Adrenal gland (tissue), 5 donors: Measurements from ENCODE around the gene ABCF3.

Experiments
- POLR2A ChIP-seq, 2 donors: fragments of 450-650 bp; IDR thresholded peaks; one replicate each; pipeline ENCODE4 v1.6.1; 2017; ENCODE audit warnings: antibody characterized with exemption in 2 of 2, mild to moderate bottlenecking in 2 of 2, moderate library complexity in 1 of 2
- TF ChIP-seq, protein P1 (sequence below), 6 experiments: fragments of 450-650 bp in 4 of 6; fragments of 200-600 bp in 2 of 6; sonication (generic) in 1 of 6; IDR thresholded peaks; 1 replicate in 5 of 6; 2 replicates in 1 of 6; pipeline versions ENCODE4 v1.5.1 to v1.8.0; 2016 to 2021; ENCODE audit warnings: antibody characterized with exemption in 6 of 6, mild to moderate bottlenecking in 2 of 6, moderate library complexity in 1 of 6
- donor health status: DM: no; HTN: no; CAD: no.

DNA sequence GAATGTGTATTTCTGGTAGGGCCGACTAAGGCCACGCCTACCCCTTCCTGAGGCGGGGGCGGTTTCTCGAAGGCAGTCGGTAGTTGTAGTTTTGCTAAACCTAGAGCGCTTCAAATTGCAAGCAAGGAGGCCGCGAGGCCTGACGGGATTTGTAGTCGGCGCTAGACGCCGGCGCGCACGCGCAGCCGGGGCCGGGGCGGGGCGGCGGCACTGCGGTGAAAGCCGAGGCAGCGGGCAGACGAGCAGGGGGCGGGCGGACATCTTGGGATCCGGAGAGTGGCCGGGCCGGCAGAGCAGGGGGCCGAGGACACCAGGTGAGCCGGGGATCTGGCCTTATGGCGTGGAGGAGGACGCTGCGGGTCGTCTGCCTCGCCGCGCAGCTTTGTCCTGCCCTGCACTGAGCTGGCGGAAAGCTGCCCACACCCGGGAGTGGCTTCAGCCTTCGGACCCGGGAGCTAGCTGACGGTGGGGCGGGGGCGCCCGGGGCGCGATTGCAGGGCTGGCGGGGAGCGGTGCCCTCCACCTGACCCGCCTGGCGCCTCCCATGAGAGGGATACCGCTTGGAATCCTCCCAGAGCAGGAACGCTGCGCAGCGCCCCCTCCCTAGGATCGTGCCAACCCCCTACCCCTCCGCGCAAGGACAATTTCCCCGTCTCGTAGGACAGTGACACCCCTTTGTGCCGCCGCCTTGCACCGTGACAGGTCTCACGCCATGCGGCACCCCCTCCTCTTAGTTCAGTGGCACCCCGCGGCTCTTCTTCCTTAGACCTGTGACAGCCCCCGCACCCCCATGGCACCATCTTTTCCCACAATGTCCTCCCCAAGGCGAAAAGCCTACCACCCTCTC, 11.1 kb upstream of the ABCF3 start, which contains the start of gene AP2M1:
- TF ChIP-seq, protein P1, sequence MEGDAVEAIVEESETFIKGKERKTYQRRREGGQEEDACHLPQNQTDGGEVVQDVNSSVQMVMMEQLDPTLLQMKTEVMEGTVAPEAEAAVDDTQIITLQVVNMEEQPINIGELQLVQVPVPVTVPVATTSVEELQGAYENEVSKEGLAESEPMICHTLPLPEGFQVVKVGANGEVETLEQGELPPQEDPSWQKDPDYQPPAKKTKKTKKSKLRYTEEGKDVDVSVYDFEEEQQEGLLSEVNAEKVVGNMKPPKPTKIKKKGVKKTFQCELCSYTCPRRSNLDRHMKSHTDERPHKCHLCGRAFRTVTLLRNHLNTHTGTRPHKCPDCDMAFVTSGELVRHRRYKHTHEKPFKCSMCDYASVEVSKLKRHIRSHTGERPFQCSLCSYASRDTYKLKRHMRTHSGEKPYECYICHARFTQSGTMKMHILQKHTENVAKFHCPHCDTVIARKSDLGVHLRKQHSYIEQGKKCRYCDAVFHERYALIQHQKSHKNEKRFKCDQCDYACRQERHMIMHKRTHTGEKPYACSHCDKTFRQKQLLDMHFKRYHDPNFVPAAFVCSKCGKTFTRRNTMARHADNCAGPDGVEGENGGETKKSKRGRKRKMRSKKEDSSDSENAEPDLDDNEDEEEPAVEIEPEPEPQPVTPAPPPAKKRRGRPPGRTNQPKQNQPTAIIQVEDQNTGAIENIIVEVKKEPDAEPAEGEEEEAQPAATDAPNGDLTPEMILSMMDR (IDR thresholded peaks at IDR 0.05) = no peak
- TF ChIP-seq POLR2A (IDR thresholded peaks at IDR 0.05) = peak; percentile 40 to 89
